GM21367 (cell line): ENCODE measurements around the gene STEAP2.

Experiments
- ATAC-seq: cut with Tn5 transposase; IDR thresholded peaks from one replicate; pipeline ENCODE4 v1.9.1; 2021; ENCODE audit not compliant: unreplicated experiment

STEAP2 gene

DNA sequence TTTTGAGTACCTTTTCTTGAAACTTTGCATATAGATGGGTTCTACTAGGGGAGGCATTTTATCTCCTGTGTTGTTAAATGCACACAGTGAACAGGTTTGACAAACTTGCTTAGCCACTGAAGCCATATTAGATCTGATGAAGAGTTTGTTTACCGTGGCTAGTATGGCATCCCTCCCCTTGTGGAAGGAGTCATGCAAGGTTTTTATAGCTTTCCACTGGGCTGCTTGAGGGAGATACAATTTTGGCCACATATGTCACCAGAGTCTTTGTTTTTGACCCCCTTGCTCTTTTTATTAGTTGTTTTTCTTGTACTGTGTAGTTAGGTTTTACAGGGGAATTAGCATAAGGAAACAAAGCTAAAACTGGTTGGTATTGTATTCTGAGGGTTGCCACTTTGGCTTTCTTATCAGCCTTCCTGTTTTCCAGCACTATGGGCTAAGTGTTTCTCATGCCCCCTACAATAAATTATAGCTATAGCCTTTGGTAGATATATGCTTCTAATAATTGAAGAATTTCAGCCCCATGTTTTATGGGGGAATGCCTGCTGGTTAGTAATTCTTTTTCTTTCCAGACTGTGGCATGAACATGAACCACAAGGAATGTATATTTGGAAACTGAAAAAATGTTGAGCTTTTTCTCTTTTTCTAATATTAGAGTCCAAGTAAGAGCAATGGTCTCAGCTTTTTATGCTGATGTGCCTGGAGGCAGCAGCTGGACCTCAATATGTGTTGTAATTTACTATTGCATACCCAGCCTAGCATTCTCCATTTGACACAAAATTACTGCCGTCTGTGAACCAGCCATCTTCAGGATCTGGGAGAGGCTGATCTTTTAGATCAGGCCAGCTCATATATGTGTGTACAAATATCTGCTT is 18.4 kb upstream of the STEAP2 start:
- no peak for ATAC-seq

DNA sequence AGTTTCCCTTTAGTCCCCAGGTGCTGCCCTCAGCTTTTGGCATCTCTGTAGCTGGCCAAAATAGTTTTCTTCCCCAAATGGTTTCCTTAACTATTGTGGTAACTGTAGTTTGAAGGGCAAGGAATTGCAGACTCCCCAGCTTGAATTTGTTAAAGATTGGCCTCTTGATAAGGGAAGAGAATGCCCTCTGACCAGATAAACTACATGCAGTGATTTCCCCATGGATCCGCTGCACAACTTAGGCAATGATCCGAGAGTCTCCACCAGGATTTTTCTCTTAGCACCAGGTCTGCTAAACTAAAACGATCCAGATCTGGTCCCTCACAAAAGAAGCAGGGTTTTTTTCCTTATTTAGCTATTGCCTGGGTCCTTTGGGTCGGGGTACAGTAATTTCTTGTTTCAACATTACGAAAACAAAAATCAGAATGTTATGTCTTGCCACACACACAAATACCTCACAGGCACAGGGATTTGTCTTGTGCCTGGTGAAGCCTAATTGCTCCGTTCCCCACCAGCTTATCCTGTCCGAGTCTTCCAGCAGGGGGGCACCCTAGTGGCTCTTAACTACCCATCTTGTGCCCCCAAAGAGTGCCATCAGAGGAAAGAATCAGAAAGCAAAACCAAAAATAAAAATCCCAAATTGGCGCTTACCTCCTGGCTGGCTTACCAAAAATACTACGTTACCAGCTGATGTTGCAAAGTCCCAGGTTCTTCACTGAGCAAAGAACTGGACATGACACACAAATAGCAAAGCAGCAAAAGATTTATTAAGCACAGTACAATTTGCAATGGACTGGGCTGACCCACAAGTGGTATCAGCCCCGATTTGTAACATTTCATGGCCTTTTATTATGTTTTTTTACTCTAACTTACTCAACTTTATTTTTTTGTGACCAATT is 16.4 kb upstream of the STEAP2 start:
- ATAC-seq = no peak

DNA sequence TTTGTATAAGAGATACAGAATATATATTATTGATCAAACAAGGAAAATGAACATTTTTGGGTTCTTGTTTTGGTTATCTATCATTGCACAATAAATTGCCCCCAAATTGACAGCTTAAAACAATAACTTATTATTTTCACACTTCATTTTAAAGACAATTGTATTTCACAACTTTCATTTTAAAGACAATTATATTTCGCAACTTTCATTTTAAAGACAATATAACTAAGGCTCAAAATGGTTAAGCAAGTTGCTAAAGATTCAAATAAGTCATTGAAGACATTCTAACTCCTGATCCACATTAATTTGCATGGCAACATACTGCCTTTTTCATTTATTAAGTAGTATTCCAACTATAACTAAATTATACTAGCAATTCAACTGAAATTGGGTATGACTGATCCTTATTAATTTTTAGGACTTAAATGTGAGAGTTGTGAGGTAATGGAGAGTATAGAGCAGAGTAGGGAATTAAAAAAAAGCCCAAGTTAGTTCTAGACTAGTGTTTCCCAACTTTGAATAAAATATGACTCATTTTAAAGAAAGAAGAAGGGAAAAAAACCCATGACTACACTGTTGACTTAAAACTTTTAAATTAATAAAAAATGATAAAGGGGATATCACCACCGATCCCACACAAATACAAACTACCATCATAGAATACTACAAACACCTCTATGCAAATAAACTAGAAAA is 9.9 kb upstream of the STEAP2 start:
- ATAC-seq = no peak

DNA sequence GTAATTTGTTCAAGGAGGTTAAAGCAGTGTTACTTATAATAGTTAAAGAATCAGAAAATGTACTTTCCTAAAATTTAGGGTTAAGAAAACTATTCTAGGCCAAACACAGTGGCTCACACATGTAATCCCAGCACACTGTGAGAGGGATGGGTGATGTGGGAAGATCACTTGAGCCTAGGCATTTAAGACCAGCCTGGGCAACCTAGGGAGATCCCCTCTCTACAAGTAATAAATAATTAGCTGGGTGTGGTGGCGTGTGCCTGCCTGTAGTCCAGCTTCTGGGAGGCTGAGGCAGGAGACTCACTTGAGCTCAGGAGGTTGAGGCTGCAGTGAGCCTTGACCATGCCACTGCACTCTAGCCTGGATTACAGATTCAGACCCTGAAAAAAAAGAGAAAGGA is 3.6 kb upstream of the STEAP2 start:
- ATAC-seq = no peak

DNA sequence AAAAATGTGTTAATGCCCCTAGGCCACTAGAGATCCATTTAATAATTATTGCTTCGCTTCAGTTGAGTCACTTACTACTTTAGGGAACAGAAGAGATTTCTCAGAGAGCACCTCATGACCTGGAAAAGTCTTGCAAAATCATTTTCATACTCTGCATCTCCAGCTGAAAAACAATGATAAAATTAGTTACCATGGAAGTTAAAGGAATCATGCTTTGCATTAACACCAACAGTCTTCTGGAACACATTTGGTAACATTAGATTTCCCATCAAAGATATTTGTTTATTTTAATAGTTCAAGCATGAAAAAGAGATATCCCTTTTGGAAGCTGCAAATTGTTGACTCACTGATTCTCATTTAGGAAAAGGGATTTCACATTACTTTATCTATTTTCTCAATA is 1.8 kb upstream of the STEAP2 start:
- no peak for ATAC-seq

DNA sequence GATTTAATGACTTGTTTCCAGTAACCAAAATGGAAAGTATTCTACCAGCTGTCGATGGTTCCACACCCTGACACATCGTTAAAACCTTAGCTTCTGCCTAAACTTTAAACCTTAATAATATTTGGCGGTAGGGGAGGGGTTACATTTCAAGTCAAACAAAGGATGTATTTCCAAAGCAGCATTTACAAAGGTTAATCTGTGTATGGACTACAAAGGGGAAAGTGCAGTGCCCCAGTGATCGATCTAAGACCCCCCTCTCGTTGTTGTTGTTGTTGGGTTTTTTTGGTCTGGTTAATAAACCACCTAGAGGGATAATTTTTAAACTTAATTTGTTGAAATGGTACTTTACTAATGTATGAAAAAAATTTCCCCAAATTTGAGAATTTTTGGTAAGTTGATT is 1.1 kb upstream of the STEAP2 start:
- no peak for ATAC-seq

DNA sequence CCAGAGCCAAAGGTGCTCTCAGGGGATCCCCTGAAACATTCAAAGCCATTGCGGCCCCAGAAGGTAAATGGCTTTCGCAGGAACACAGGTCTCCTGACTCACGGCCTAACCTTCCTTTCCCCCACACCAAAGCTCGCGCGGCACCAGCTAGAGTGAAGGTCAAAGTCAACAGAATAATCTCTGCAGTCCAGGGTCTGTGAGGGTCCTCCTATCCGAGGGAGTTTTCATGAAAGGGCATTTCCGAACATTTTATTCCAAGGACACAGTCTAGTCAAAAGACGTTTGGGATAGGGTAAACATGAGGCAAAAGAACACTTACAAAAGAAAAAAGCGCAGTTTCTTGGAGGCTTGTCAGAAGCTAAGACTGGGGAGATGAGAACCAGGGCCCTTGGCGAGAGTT is 559 bp upstream of the STEAP2 start:
- ATAC-seq = no peak

DNA sequence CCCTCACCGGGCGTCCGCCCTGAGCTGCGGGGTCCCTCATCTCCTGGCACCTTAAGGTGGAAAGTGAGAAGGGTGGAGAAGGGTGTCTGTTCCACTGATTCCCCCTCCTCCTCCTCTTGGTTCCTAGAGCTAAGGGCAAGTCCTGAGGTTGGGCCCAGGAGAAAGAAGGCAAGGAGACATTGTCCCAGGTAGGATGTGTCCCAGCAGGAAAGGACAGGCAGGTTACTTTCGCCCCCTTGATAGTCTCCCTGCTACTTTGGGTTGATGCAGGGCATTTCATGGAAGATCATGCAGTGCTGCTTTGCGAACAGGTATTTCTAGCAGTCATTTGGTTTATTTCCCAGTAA is 582 bp downstream of the STEAP2 start:
- no peak for ATAC-seq

DNA sequence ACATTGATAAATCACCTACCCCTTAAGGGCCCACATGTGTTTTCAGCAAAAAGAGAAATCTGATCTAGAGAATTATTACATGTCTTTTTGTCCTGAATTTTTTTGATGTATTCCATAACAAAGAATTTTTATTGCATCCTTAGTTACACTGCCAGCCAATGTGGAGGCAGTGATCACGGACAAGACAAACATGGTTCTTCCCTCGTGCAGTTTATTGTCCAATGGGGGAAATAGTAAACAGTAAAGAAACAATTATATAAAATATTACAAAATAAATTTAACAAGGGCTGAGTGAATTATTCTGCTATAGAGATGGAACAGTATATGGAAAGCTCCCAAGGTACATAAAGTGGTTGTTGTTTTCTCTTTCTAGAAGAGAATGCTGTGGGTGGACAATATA is 2.0 kb downstream of the STEAP2 start:
- no peak for ATAC-seq

DNA sequence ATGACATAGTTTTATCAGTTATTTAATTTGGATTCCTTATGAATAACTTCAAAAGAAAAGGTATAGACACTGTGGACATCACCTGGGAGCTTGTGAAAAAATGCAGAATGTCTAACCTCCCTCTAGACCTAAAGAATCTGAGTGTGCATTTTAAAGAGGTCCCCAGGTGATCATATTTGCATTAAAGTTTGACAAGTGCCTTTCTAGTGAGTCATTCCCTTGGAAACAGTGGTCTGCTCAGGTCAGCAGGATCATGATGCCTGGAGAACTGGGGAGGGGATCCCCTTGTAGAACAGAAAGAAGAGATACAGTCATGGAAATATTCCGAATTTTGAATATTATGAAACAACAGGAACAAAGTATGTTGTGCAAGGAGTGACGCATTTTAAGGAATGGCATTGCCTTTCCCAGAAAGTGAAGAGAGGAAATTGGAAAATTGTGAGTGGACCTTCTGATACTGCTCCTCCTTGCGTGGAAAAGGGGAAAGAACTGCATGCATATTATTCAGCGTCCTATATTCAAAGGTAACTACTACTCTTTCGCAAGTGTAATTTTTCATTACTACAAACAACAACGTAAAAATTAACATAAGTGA is 4.6 kb downstream of the STEAP2 start:
- no peak for ATAC-seq

DNA sequence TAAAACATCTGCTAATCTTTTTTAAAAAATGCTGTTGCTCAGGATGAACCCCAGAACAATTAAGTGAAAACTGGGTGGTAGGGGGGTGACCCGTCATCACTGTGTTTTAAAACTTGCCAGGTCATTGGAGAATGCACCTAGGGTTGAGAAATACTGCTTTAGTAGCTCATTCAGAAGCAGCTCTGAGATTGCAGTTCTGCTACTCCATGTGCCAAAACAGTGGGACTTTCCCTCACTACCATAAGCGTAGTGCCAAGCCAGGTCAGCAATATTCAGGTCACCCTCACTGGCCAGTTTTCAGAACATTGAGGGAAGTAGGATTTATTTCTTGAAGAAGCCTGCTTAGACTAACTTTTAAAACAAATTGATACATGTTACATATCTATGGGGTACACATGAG is 5.2 kb downstream of the STEAP2 start:
- ATAC-seq = no peak

DNA sequence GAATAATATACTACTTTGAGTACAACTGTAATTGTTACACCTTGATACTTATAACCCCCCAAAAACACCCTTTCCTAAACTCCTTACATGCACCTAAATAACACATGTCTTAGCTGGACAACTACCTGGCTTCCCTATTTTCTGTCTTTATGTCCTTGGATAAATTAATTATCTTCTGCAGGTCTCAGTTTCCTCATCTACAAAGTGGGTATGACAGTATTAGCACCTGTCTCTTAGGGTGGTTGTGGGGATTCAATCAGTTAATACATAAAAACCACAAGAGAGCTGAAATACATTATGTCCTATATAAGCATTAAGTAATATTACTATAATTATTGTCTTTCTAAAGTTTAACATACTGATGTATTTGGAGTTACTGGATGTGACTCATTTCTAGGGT is 10.8 kb downstream of the STEAP2 start:
- no peak for ATAC-seq

DNA sequence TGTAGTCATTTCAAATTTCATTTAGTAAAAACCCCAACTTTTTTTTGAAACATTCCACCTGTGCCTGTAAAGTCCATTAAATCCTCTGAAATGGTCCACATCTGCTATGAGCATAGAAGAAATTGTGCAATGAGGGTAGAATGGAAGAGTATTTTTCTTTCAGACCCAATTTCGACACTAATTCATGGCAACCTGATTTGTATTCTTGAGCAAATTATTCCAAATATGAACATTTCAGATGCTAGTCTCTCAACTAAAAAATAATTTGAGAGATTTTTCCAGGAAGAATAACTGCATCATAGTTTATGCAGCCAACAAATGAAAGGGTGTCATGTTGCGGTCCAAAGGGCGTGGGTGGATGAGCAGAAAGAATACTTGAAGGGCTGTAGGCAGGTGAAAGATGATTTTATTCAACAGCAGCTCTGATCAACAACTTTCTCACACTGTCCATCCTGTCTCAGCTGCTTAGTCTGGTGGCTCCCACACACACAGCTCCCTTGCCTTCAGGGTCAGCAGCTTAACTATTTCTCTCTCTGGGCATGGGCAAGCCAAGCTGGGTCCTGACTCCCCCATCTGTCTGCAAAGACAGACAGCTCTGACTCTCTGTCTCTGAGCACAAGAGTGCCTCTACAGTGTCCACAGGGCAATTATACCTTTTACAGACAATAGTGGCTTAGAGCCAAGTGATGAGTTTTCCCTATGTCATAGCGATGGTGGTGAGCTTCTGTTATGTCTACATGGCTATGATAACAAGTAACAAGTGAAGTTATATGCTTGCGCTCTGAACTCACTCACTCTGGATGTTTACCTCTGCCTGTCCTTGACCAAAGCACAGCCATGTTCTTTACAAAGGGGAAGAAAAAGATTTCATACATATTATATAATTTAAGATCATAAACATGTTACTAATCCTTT is 11.5 kb downstream of the STEAP2 start:
- ATAC-seq = no peak

DNA sequence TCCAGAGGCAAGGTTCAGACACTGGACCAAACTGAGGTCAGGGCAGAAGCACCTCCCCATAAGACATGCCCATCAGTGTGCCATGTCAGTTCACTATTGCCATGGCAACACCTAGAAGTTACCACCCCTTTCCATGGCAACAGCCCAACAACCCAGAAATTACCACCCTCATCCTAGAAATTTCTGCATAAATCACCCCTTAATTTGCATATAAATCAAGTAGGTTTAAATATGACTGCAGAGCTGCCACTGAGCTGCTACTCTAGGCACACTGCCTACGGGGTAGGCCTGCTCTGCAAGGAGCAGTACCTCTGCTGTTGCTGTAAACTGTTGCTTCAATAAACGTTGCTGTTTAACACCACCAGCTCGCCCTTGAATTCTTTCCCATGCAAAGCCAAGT is 12.7 kb downstream of the STEAP2 start:
- ATAC-seq = no peak

DNA sequence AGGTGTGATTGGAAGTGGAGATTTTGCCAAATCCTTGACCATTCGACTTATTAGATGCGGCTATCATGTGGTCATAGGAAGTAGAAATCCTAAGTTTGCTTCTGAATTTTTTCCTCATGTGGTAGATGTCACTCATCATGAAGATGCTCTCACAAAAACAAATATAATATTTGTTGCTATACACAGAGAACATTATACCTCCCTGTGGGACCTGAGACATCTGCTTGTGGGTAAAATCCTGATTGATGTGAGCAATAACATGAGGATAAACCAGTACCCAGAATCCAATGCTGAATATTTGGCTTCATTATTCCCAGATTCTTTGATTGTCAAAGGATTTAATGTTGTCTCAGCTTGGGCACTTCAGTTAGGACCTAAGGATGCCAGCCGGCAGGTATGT is 13.6 kb downstream of the STEAP2 start:
- ATAC-seq = no peak

DNA sequence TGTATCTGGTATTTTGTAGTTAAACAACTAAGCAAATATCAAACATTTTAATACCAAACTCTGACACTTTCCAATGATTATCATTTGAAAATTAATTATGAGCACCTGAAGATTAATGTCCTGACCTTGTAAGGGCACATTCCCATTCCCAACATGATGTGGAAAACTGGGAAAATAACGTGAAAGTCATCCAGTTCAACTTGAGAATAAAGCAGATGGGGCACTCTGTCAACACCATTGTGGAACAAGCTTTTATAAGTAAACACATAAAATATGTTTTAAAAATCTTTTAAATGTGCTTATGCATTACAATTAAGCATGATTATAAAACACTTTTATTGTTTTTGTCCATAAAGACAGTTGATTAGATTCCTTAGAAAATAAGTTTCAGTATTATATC is 14.1 kb downstream of the STEAP2 start:
- ATAC-seq = no peak

DNA sequence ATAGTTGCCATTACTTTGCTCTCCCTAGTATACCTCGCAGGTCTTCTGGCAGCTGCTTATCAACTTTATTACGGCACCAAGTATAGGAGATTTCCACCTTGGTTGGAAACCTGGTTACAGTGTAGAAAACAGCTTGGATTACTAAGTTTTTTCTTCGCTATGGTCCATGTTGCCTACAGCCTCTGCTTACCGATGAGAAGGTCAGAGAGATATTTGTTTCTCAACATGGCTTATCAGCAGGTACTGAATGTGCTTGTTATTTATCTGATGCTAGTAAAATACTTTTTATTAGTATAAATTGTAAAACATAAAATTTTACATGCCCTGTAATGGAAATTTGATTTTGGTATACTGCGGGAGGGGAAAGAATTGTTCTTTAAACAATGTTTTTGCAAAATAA is 15.7 kb downstream of the STEAP2 start:
- ATAC-seq = no peak

DNA sequence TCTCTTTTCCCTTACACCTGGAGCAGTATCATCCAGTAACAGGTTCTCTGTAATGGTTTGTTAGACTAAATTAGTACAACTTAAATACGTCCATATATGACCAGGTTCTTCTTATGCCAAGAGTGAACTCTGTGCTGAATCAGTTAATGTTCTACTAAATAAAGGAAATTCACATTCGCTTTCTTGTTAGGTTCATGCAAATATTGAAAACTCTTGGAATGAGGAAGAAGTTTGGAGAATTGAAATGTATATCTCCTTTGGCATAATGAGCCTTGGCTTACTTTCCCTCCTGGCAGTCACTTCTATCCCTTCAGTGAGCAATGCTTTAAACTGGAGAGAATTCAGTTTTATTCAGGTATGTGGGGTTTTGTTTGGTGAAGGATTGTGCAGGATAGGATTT is 18.1 kb downstream of the STEAP2 start:
- ATAC-seq = no peak

DNA sequence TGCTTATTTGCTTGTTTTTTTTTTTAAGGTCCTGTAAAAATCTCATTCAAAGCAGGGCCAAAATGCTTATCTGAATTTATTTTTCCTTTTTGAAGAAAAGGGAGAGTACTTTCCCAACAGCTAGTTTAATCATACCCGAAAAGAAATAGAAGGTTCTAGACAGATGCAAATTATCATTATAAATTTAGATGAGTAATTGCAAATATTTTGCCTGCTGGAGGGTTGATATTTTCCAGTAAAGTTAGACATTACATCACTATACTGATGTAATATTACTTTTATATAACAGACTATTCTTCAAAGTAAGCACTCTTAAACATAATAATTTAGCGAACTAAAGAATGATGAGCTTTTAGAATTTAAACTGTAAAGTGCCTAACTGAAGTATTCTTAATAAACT is 19.3 kb downstream of the STEAP2 start:
- no peak for ATAC-seq

DNA sequence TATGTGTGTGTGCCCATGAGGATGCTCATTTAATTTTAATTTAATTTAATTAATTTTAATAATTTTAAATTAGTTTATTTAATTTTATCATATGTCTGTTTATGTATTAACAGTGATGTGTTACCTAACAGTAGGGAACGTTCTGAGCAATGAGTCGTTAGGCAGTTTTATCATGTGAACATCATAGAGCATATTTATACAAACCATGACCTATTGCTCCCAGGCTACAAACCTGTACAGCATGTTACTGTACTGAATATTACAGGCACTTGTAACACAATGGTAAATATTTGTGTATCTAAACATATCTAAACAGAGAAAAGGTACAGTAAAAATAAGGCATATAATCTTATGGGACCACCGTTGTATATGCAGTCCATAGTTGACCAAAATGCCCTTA is 19.8 kb downstream of the STEAP2 start:
- no peak for ATAC-seq
